Erythroblast (primary cell): ENCODE results near the gene CNIH3.

Experiments
- GATA1 ChIP-seq: IDR thresholded peaks from 2 replicates; pipeline ENCODE4 v1.6.1; 2011; ENCODE audit warnings: low read depth, mild to moderate bottlenecking, control low read depth, low read length, moderate library complexity
- POLR2A ChIP-seq: IDR thresholded peaks from 2 replicates; pipeline ENCODE4 v1.6.1; 2011; ENCODE audit warnings: mild to moderate bottlenecking, low read length

DNA sequence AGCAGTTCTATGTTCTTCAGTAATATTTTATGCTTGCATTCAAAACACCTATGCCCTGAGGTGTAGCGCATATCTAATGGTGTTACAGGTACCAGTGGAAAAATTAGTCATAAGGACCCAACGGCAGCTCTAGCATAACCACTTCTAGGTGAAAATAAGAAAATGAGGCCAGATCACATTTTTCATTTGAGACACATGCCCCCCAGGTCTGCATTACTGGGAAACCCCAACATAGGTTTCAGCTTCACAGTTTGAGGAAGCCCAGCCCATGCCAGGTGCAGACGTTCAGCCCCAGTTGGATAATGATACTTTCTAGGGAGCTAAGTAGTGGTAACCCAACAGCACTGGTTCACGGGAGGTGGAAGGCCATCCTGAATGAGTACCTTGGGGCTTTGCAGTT is 129.8 kb downstream of the CNIH3 start:
- no peak for TF ChIP-seq POLR2A
- TF ChIP-seq GATA1, result no peak
